GM19351 (cell line): ENCODE measurements around the gene GPR4.
"Not testable (repeated sequence)": the region's sequence is repeated elsewhere in the genome, so short reads cannot be mapped to it uniquely, and the experiment has no call there.

Experiments
- ATAC-seq: cut with Tn5 transposase; IDR thresholded peaks from one replicate; pipeline ENCODE4 v1.9.1; 2021; ENCODE audit warnings: mild to moderate bottlenecking, moderate library complexity; ENCODE audit not compliant: unreplicated experiment

GPR4 gene

DNA sequence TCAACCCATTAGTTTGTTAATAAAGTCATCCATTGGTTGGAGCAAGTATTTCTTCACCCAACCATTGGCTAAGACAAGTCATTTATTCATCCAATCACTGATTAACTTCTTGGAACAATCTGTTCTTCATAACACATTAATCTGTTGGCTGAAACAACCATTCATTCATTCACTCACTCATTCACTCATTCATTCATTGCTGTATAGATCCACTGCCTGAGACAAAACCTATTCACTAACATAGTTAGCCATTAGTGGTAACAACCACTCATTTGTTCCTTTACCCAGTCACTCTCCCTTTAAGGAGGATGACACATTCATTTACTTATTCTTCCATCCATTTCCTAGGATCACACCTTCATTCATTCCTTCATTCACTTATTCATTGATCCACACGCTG, 22.0 kb upstream of the GPR4 start:
- no peak for ATAC-seq

DNA sequence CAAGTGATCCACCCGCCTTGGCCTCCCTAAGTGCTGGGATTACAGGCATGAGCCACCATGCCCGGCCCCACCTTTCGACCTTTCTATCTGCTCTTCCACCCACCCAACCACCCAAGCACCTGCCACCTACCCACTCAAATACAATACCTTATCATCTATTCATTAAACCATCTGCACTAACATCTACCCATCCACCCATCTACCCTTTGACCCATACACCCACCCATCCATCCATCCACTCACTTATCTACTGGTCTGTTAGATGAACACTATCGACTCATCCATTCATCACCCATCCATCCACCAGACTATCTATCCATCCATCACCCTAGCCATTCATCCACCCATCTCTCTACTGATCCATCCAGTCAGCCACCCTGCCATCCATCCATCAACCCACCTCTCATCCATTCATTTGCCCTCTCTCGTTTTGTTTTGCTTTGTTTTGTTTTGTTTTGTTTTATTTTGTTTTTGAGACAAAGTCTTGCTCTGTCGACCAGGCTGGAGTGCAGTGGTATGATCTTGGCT, 20.0 kb upstream of the GPR4 start:
- ATAC-seq, result no peak

DNA sequence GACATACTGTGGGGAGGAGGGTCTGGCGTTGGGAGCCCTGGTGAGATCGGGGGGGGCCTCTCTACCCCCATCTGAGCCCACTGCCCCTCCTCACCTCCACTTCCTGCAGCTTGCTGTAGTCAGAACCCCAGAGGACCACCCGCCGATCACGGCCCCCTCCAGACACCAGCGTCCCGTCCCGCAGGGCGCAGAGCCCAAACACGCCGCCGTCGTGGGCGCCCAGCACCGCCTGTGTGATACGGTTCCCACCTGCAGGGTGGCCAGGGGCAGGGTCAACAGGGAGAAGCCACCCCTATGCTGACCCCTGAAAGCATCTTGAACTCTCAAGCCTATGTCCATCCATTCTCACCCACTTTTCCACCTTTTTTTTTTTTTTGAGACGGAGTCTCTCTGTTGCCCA, 19.4 kb upstream of the GPR4 start:
- ATAC-seq, result no peak

DNA sequence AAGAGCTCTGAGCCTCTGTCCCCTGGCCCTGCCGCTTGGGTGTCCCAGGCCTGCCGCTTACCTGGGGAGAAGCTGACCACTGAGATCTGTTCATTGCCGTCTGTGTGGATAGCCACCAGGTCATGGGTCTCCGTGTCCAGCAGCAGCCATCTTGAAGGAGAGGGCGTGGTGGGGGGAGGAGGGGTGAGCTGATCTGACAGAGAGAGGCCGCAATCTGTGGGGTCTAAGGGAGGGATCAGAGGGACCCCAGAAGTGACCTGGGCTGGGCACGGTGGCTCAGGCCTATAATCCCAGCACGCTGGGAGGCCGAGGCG, 14.6 kb upstream of the GPR4 start:
- ATAC-seq, result no peak

DNA sequence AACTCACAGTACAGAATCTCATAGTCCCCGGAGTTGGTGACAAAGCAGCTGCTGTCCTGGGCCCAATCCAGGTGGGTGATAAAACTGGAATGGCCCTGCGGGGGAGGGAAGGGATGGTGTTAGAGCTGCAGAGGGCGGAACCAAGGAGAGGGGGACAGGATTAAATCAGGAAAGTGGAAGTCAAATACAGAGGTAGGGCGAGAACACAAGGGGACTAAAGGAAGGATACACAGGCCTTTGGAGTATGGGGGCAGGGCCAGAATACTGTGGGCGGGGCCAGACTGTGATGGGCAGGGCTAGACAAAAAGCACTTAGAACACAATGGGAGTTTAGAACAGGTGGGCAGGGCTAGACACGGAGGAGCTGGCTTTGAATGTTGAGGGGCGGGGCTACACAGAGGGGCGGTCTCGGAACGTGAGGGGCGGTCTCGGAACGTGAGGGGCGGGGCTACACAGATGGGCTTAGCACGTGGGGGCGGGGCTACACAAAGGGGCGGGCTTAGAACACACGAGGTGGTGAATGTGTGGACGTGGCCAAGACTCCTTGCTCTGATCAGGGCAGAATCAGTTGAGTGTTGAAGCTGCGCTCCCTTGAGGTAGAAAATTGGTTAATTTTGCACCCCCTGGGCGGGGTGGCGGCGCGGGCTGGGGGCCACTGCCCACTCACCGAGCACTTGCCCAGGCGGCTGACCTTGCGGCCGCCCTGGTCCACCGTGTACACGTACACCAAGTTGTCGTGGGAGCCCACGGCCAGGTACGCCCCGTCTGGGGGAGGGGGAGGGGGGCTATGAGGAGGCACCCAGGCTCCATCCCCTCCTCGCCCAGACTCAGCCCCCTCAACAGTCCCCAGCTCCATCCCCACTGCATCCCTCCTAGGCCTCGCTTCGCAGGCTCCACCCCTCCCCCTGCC, 14.0 kb upstream of the GPR4 start:
- peak; percentile 67 for ATAC-seq

DNA sequence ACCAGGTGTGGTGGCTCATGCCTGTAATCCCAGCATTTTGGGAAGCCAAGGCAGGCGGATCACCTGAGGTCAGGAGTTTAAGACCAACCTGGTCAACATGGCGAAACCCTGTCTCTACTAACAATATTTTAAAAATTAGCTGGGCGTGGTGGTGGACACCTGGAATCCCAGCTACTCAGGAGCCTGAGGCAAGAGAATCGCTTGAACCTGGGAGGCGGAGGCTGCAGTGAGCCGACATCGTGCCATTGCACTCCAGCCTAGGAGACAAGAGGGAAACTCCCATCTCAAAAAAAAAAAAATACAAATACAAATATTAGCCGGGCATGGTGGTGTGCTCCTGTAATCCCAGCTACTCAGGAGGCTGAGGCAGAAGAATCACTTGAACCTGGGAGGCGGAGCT, 13.0 kb upstream of the GPR4 start:
- ATAC-seq, result not testable (repeated sequence)

DNA sequence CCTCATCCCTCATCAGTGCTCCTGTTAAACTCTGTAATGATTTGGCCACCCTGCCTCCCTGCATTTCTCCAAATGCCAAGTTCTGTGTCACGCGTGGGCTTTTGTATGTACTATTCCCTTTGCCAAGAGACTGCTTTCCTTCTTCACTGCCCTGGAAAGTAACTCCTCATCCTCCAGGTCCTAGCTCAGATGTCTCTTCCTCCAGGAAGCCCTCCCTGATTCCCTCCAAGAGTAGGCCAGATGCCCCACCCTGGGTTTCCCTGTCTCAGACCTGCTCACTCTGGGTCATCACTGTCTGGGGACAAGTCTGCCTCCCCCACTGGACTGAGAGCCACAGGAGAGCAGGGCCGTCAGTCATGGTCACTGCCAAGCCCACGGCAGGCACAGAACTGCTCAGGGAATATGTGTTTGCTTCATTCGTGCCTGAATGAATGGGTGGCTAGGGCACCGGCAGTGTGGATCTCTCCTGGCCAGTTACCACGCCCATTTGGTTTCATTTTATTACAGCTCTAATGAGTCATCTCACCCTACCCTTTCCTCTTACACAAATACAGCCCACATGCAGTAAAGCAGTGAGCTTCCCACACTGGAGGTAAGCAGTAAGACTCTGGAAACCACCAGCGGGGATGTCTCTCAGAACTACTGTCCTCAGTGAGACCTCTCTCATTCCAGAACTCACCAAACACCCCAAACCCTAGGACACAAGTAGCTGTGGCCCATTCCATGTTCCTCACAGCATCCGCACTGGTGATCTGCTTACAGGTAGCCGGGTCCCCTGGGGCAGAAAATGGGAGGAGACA, 12.1 kb upstream of the GPR4 start:
- no peak for ATAC-seq

DNA sequence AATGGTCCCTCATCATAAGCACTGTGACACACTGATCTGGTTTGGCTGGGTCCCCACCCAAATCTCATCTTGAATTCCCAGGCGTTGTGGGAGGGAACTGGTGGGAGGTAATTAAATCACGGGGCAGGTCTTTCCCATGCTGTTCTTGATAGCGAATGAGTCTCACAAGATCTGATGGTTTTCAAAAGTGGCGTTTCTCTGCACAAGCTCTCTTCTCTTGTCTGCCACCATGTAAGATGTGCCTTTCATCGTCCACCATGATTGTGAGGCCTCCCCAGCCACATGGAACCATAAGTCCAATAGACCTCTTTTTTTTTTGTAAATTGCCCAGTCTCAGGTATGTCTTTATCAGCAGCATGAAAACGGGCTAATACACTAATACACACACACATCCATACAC, 6.9 kb upstream of the GPR4 start:
- no peak for ATAC-seq

DNA sequence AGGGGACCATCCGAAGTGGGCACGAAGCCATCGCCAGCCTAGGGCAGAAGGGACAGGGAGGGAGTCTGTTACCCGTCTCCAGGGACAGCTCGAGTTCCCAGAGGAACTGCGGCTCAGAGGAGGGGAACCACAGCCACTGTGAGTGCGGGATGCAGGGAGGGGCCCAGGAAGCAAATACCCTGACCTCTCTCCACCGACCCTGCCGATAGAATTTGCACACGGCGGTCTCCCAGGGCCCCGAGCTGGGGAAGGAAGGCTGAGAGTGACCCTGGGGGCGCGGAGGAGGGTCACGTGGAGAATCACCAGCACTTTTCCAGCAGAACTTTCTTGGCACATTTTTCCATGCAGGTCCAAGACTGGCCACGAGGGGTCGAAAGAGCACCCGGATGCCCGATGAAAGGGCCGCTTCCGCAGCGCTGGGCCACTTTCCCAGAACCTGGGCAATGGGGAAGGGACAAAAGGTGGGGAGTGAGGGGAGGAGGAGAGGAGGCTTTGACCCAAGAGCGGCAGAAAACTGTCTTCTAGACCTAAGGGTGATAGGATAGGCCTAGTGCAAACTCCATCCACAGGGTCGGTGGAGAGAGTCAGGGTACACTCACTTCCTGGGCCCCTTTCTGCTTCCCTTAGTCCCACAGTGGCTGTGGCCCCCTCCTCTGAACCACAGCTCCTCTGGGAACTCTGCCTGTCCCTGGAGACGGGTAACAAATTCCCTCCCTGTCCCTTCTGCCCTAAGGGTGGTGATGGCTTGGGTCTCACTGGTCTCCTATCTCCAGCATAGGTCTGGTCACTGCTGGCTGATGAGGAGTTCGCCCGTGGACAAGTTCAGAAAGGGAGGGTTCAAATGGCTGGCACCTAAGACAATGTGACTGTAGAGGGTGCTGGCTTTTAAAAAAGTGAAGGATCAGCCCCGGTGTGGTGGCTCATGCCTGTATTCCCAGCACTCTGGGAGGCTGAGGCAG, 5.3 kb upstream of the GPR4 start:
- ATAC-seq, result no peak

DNA sequence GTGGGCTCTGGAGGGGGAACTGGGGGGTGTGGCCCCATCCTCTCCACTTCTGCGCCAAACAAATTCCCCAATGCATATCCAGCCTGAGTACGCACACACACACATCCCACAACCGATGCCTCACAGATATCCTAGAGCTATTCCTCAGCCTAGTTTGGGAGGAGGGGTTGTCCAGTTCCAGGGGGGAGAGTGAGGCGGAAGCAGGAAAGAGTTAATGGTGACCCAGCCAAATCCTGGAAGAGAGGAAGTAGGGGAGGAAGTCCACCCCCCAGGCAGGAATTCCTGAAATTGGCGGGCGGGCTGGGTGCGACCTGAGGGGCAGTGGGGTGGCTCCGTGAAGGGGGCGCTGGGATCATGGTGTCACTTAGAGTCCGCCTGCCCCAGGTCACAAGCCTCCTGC, 897 bp downstream of the GPR4 start:
- ATAC-seq, result no peak

DNA sequence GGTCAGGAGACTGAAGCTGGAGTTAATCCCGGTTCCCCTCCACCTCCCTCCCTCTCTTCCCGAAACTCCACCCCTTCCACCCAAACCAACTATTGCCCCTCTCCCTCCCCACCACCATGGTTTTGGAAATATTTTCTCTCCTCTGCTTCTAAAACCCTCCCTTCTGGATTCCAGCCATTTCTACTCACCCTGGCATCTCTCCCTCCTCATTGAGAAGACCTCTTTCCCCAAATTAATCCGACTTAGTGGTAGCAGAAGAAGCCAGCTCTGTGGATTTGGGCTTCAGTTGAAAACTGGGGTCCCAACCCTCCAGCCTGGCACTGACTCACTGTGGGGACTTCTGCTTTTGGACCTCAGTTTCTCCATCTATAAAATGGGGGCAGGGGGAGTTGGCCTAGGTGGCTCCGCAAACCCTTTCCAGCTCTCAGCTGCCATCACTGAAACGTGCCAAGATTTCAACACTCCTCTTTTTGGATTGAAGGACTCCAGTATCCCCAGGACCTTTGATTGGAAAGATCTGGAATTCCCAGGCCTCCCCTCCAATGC, 1.6 kb downstream of the GPR4 start:
- ATAC-seq, result no peak

DNA sequence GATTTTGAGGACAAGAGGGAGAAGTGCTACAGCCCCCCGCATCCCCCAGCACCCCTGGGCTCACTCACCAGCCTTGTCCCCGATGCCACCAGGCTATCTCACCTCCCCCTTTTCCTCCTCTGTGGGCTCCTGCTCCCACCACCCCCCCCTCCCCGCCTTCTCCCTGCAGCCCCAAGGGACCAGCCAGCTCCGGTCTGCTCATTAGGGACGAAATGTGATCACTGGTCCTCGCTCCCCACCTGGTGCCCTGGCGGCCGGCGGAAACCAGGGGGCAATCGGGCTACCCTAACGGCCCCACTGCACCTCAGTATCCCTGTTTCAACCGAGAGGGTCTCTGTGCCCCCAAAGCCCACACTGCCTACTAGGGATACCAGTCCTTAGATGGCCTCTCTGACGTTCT, 2.7 kb downstream of the GPR4 start:
- ATAC-seq, result no peak

DNA sequence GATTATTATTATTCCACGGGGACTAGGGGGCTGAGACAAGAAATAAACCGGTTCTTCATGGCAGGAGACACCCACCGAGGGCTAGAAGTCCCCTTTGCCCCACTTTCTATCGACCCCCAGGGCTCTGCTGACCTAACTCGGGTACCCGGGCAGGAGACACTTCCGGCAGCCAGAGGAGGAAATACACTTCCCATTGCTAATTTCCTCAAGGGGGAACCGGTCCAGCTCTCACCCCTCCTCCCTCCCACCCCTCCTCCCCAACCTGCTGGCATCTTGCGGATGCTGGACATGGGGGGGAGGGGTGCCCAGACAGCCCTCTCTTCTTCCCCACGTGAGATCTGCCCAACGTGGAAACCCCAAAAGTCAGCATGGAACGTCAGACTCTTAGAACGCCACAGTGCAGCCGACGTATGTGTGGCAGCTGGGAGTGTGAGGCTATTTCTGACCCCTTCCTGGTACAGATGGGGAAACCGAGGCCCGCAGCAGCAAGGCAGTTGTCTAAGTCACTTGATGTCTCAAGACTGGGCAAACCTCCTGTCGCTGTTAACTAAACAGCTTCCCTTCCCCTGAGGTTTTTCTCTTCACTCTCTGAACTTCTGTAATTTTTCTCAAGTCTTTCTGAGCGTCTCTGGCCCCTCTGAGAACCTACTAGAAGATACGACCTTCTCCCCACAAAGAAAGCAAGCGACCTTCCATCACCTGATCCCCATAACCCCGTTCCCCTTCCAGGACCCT, 3.6 kb downstream of the GPR4 start:
- ATAC-seq, result no peak

DNA sequence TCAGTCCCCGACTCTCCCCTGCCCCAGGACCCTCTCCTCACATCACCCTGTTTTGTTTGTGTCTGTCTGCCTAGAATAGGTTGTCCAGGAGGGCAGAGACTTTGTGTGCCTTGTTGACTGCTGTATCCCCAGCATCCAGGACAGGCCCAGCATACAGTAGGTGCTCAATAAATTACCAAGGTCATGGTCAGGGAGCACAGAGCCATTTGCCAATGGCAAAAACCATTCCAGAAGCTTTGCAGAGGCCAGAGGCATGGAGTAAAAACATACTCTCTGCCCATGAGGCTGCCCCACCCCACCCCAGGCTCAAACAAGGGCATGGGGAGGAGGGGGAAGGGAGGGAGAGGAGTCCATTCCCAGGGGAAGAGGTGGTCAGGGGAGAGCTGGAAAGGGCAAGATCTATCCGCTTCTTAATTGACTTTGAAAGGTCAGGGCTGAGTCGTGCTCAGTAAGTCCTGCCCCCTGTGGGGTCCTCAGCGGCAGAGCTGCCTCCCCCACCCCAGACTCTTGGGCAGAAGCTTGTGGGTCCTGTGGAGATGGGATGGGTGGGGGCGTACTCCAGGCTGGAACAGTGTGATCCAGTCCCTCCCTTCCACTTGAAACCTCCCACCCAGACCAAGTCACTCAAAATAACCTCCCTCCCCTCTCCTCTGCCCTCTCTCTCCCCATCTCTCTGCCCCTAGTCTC, 4.4 kb downstream of the GPR4 start:
- ATAC-seq, result no peak

DNA sequence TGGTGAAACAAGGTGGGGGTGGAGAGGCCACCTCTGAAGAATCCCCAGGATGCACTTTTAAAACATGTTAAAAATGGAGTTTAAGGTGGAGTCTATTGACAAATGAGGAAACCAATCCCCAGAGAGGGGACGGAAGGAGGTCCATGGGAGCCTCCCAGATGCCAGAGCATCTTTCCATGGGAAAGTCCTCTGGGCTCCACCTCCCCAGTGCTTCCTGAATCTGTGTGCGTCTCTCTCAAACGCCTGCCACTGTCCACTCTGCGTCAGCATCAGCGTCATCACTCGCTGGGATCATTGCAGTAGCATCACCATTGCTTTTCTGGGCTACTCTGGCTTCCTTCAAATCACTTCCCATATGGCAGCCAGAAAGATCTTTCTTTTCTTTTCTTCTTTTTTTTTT, 6.2 kb downstream of the GPR4 start:
- ATAC-seq, result no peak

DNA sequence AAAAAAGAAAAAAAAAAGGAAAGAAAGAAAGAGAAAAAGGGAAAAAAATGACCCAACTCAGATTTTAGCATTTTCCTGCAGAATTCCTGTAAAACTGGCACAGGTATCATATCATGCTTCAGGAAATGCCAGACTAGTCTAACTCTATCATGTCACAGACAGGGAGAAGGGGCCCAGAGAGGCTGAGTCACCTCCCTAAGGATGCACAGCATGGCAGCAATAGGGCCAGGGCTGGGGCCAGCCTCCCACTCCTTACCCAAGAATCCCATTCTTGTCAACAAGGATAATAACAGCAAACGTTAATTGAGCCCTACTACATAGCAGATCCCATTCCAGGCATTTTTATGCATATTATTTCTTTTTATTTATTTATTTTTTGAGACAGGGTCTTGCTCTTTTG, 8.5 kb downstream of the GPR4 start:
- no peak for ATAC-seq

DNA sequence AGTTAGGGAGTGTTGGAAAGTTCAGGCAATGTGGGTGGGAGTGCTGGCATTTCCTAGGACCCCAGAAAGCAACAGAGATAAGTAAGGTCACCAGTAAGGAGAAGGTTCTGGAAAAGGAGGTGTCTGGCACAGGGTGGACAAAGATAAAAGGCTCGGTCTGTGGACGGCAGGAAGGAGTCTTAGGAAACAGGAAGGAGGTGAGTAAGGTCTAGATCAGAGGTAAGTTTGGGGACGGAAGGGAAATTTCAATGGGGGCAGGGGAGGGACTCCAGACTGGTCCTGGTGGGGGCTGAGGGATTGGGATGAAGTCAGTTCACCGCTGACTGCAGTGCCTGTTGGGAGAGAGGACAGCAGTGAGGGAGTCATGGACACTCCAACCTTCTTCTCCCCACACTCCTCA, 9.6 kb downstream of the GPR4 start:
- ATAC-seq, result no peak

DNA sequence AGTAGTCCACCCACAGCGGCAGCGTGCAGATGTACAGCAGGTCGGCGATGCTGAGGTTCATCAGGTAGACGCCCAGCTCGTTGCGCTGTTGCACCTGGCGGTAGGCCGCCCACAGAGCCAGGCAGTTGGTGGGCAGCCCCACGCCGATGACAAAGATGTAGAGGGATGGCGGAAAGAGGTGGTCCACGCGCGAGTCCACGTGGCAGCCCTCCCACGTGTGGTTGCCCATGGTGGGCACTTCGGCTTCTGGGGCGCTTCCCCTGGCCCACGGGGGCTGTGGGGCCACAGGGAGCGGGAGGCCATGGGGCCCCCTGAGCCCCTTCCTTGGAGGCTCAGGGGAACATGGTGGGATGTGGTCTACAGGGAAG, 10.4 kb downstream of the GPR4 start:
- no peak for ATAC-seq

DNA sequence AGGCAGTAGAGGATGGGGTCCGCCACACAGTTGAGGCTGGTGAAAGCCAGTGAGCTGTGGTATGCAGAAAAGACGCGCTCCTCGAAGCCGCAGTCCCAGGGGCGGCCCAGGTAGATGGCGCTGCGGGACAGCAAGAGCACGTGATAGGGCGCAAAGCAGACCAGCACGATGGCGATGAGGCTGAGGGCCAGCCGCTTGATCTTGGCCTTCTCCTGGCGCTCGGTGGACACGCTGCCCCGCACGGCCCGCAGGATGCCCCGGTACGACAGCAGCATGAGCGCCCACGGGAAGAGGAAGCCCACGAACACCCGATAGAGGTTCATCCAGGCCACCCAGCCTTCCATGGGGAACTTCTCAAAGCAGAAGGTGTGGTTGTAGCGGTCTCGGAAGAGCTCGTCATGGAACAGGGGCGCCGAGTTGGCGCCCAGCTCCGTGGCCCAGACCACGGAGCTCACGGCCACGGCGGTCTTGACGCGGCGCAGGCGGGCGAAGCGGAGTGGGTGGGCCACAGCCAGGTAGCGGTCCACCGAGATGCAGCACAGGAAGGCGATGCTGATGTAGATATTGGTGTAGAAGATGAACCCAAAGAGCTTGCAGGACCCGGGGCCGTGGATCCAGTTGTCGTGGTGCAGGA, 10.9 kb downstream of the GPR4 start:
- ATAC-seq, result no peak
